ENCODE measurements around the gene JARID2.

Gene JARID2

GRCh38 chr6:15408008-15408407 lies 162.1 kb downstream of the JARID2 start:
- Histone ChIP-seq H3K4ac (ENCODE audit: low read depth in 1 of 2, low read length in 2 of 2) (no peak overlapping the region), H2AFZ (ENCODE audit: low read depth, low read length) (no peak overlapping the region), H3K4me3 (ENCODE audit: insufficient read depth in 1 of 2, low read depth in 1 of 2, low read length in 2 of 2) (no peak overlapping the region), H3K27me3 (ENCODE audit: control insufficient read depth in 1 of 2, insufficient read depth in 1 of 2, low read length in 2 of 2) (no peaks in the 10 kb centered on the region), H3K23ac (ENCODE audit: low read length in 2 of 2) (no peak overlapping the region), H3K9me3 (ENCODE audit: control insufficient read depth, low read length) (no peaks in the 10 kb centered on the region), H4K8ac (ENCODE audit: low read length) (no peak overlapping the region), H3K79me1 (replicated peaks; ENCODE audit: low read length, poor library complexity, severe bottlenecking) (peaks cover 33% of the 10 kb centered on the region), H3K14ac (ENCODE audit: low read length in 2 of 2) (no peak overlapping the region), H2BK5ac (ENCODE audit: low read depth, low read length, poor library complexity, severe bottlenecking) (no peak overlapping the region), H2BK15ac (ENCODE audit: low read depth, poor library complexity, severe bottlenecking) (no peak overlapping the region), H3K27ac (ENCODE audit: low read length, poor library complexity, severe bottlenecking) (no peak overlapping the region), H2BK120ac (ENCODE audit: low read depth, low read length) (no peak overlapping the region), H3K18ac (ENCODE audit: low read depth in 1 of 2, low read length in 2 of 2) (no peak overlapping the region), H2AK5ac (ENCODE audit: low read length, severe bottlenecking) (no peak overlapping the region), H3K36me3 (ENCODE audit: control insufficient read depth in 1 of 2, insufficient read depth in 2 of 2, low read depth in 1 of 2, low read length in 2 of 2) (peaks cover 0 to 11% of the 10 kb centered on the region in 2 experiments), H3K4me1 (ENCODE audit: control insufficient read depth, insufficient read depth, low read depth, low read length) (peaks cover 2% of the 10 kb centered on the region), H3K9ac (ENCODE audit: low read length) (no peak overlapping the region), H2BK12ac (ENCODE audit: low read length in 2 of 2) (no peak overlapping the region), H4K91ac (ENCODE audit: low read length) (no peak overlapping the region), H3K4me2 (ENCODE audit: low read length, poor library complexity, severe bottlenecking) (no peak overlapping the region)
- WGBS = 96% methylated on average over 6 of the region's 6 CpGs
- DNase-seq = no peak

GRCh38 chr6:15408758-15409157 lies 162.9 kb downstream of the JARID2 start:
- Histone ChIP-seq H3K4me2 (ENCODE audit: low read length, poor library complexity, severe bottlenecking) (no peak overlapping the region), H3K4me3 (ENCODE audit: insufficient read depth in 1 of 2, low read depth in 1 of 2, low read length in 2 of 2) (no peak overlapping the region), H4K8ac (ENCODE audit: low read length) (no peak overlapping the region), H3K23ac (ENCODE audit: low read length in 2 of 2) (no peak overlapping the region), H3K14ac (ENCODE audit: low read length in 2 of 2) (no peak overlapping the region), H2BK15ac (ENCODE audit: low read depth, poor library complexity, severe bottlenecking) (no peak overlapping the region), H3K9me3 (ENCODE audit: control insufficient read depth, low read length) (no peaks in the 10 kb centered on the region), H3K27me3 (ENCODE audit: control insufficient read depth in 1 of 2, insufficient read depth in 1 of 2, low read length in 2 of 2) (no peaks in the 10 kb centered on the region), H3K79me1 (replicated peaks; ENCODE audit: low read length, poor library complexity, severe bottlenecking) (peaks cover 31% of the 10 kb centered on the region), H2BK12ac (ENCODE audit: low read length in 2 of 2) (no peak overlapping the region), H2AFZ (ENCODE audit: low read depth, low read length) (no peak overlapping the region), H3K9ac (ENCODE audit: low read length) (no peak overlapping the region), H2BK120ac (ENCODE audit: low read depth, low read length) (no peak overlapping the region), H3K18ac (ENCODE audit: low read depth in 1 of 2, low read length in 2 of 2) (no peak overlapping the region), H2AK5ac (ENCODE audit: low read length, severe bottlenecking) (no peak overlapping the region), H3K4ac (ENCODE audit: low read depth in 1 of 2, low read length in 2 of 2) (no peak overlapping the region), H3K4me1 (ENCODE audit: control insufficient read depth, insufficient read depth, low read depth, low read length) (peaks cover 2% of the 10 kb centered on the region), H4K91ac (ENCODE audit: low read length) (no peak overlapping the region), H3K36me3 (ENCODE audit: control insufficient read depth in 1 of 2, insufficient read depth in 2 of 2, low read depth in 1 of 2, low read length in 2 of 2) (peaks cover 0 to 11% of the 10 kb centered on the region in 2 experiments), H2BK5ac (ENCODE audit: low read depth, low read length, poor library complexity, severe bottlenecking) (no peak overlapping the region), H3K27ac (ENCODE audit: low read length, poor library complexity, severe bottlenecking) (no peak overlapping the region)
- no peak for DNase-seq
- 100% methylated on average over 1 of the region's 3 CpGs for WGBS

GRCh38 chr6:15409301-15410125 lies 163.6 kb downstream of the JARID2 start:
- Histone ChIP-seq H3K79me1 (replicated peaks; ENCODE audit: low read length, poor library complexity, severe bottlenecking) (peaks cover 33% of the 10 kb centered on the region), H2BK5ac (ENCODE audit: low read depth, low read length, poor library complexity, severe bottlenecking) (no peak overlapping the region), H3K18ac (ENCODE audit: low read depth in 1 of 2, low read length in 2 of 2) (peak overlapping the region in 1 of 2 experiments; percentile 11), H2BK15ac (ENCODE audit: low read depth, poor library complexity, severe bottlenecking) (no peak overlapping the region), H3K9ac (ENCODE audit: low read length) (no peak overlapping the region), H3K27me3 (ENCODE audit: control insufficient read depth in 1 of 2, insufficient read depth in 1 of 2, low read length in 2 of 2) (no peaks in the 10 kb centered on the region), H2BK12ac (ENCODE audit: low read length in 2 of 2) (peak overlapping the region in 1 of 2 experiments; percentile 6), H2BK120ac (ENCODE audit: low read depth, low read length) (no peak overlapping the region), H3K23ac (ENCODE audit: low read length in 2 of 2) (no peak overlapping the region), H3K36me3 (ENCODE audit: control insufficient read depth in 1 of 2, insufficient read depth in 2 of 2, low read depth in 1 of 2, low read length in 2 of 2) (peaks cover 0 to 11% of the 10 kb centered on the region in 2 experiments), H3K9me3 (ENCODE audit: control insufficient read depth, low read length) (no peaks in the 10 kb centered on the region), H4K8ac (ENCODE audit: low read length) (no peak overlapping the region), H3K4me2 (ENCODE audit: low read length, poor library complexity, severe bottlenecking) (no peak overlapping the region), H3K4ac (ENCODE audit: low read depth in 1 of 2, low read length in 2 of 2) (no peak overlapping the region), H4K91ac (ENCODE audit: low read length) (no peak overlapping the region), H3K4me1 (ENCODE audit: control insufficient read depth, insufficient read depth, low read depth, low read length) (peaks cover 2% of the 10 kb centered on the region), H3K27ac (ENCODE audit: low read length, poor library complexity, severe bottlenecking) (no peak overlapping the region), H2AK5ac (ENCODE audit: low read length, severe bottlenecking) (no peak overlapping the region), H3K14ac (ENCODE audit: low read length in 2 of 2) (no peak overlapping the region), H2AFZ (ENCODE audit: low read depth, low read length) (no peak overlapping the region), H3K4me3 (ENCODE audit: insufficient read depth in 1 of 2, low read depth in 1 of 2, low read length in 2 of 2) (no peak overlapping the region)
- WGBS = 65% methylated on average over 4 of the region's 6 CpGs
- DNase-seq = no peak

GRCh38 chr6:15410126-15410391 lies 164.2 kb downstream of the JARID2 start:
- H3K36me3 ChIP-seq (ENCODE audit: control insufficient read depth in 1 of 2, insufficient read depth in 2 of 2, low read depth in 1 of 2, low read length in 2 of 2) = peaks cover 0 to 11% of the 10 kb centered on the region in 2 experiments
- H2AK5ac ChIP-seq (ENCODE audit: low read length, severe bottlenecking) = no peak overlapping the region
- H3K4ac ChIP-seq (ENCODE audit: low read depth in 1 of 2, low read length in 2 of 2) = no peak overlapping the region
- H2BK120ac ChIP-seq (ENCODE audit: low read depth, low read length) = no peak overlapping the region
- 84% methylated on average over 5 of the region's 5 CpGs for WGBS
- H2BK5ac ChIP-seq (ENCODE audit: low read depth, low read length, poor library complexity, severe bottlenecking) = no peak overlapping the region
- no peak overlapping the region for H2BK15ac ChIP-seq (ENCODE audit: low read depth, poor library complexity, severe bottlenecking)
- no peak overlapping the region for H3K14ac ChIP-seq (ENCODE audit: low read length in 2 of 2)
- no peak overlapping the region for H4K8ac ChIP-seq (ENCODE audit: low read length)
- DNase-seq = no peak
- H3K9ac ChIP-seq (ENCODE audit: low read length) = no peak overlapping the region
- H3K4me3 ChIP-seq (ENCODE audit: insufficient read depth in 1 of 2, low read depth in 1 of 2, low read length in 2 of 2) = no peak overlapping the region
- peaks cover 2% of the 10 kb centered on the region for H3K4me1 ChIP-seq (ENCODE audit: control insufficient read depth, insufficient read depth, low read depth, low read length)
- H3K79me1 ChIP-seq (replicated peaks; ENCODE audit: low read length, poor library complexity, severe bottlenecking) = peaks cover 31% of the 10 kb centered on the region
- H2AFZ ChIP-seq (ENCODE audit: low read depth, low read length) = no peak overlapping the region
- H3K9me3 ChIP-seq (ENCODE audit: control insufficient read depth, low read length) = no peaks in the 10 kb centered on the region
- no peak overlapping the region for H3K4me2 ChIP-seq (ENCODE audit: low read length, poor library complexity, severe bottlenecking)
- H3K27me3 ChIP-seq (ENCODE audit: control insufficient read depth in 1 of 2, insufficient read depth in 1 of 2, low read length in 2 of 2) = no peaks in the 10 kb centered on the region
- no peak overlapping the region for H2BK12ac ChIP-seq (ENCODE audit: low read length in 2 of 2)
- H4K91ac ChIP-seq (ENCODE audit: low read length) = no peak overlapping the region
- no peak overlapping the region for H3K23ac ChIP-seq (ENCODE audit: low read length in 2 of 2)
- H3K18ac ChIP-seq (ENCODE audit: low read depth in 1 of 2, low read length in 2 of 2) = no peak overlapping the region
- no peak overlapping the region for H3K27ac ChIP-seq (ENCODE audit: low read length, poor library complexity, severe bottlenecking)

Data from mesenchymal stem cell (in vitro differentiated cells and primary cell).